Endothelial cell of umbilical vein (primary cell): Measurements from ENCODE around the gene TCERG1L. TPM values are rescaled to one million over a fixed set of nuclear protein-coding genes. Genes with fewer than 3 reads are reported as not detected.

Experiments used
- BruUV-seq: library from RNA; stranded (reverse); fragments of 400-500 nt; replicated peaks from 2 replicates; lab custom pipeline; 2021; lab: Mats Ljungman, UMichigan
- CTCF ChIA-PET: fragments of 300-600, 350-600 bp; sonication (Branson Sonifier 250); formaldehyde crosslinking; loops from one replicate; lab custom pipeline; 2021; ENCODE audit warnings: antibody characterized with exemption, inconsistent platforms; lab: Charles Lee
- POLR2A ChIA-PET: fragments of 300-600, 350-600 bp; sonication (Branson Sonifier 250); formaldehyde crosslinking; loops from one replicate; lab custom pipeline; 2021; ENCODE audit warnings: antibody characterized with exemption, inconsistent platforms; lab: Charles Lee
- DNase-seq: peaks from one replicate; pipeline ENCODE4 v3.0.0-alpha.2; 2011; ENCODE audit warnings: low read depth, low spot score
- FAIRE-seq: peaks from 2 replicates; lab custom pipeline; 2011; peaks lifted over from hg19 to GRCh38; lab: Jason Lieb, UNC
- H2AFZ ChIP-seq: 2 replicates; pipeline ENCODE4 v1.6.0; 2012; ENCODE audit warnings: low read depth, low read length, control low read depth, inconsistent platforms
- H3K27ac ChIP-seq: 2 replicates; pipeline ENCODE4 v1.5.1; 2011; ENCODE audit warnings: low read depth, mild to moderate bottlenecking, control low read depth, low read length, moderate library complexity; ENCODE audit not compliant: insufficient read depth
- H3K27me3 ChIP-seq, 2 experiments: 2 replicates each; pipeline versions ENCODE4 v1.6.0 to v1.6.1; 2011; ENCODE audit warnings: low read length in 2 of 2, mixed read lengths in 1 of 2; ENCODE audit not compliant: control insufficient read depth in 2 of 2, insufficient read depth in 2 of 2
- H3K36me3 ChIP-seq, 2 experiments: 2 replicates in 1 of 2; 3 replicates in 1 of 2; pipeline ENCODE4 v1.5.1; 2011; ENCODE audit warnings: low read length in 2 of 2, mild to moderate bottlenecking in 1 of 2, moderate library complexity in 1 of 2; ENCODE audit not compliant: control insufficient read depth in 2 of 2, insufficient read depth in 2 of 2; ENCODE audit errors: extremely low read depth in 1 of 2
- H3K4me1 ChIP-seq: 3 replicates; pipeline ENCODE4 v1.5.1; 2011; ENCODE audit warnings: mild to moderate bottlenecking, low read length; ENCODE audit not compliant: control insufficient read depth, insufficient read depth; ENCODE audit errors: extremely low read depth
- H3K4me2 ChIP-seq: 2 replicates; pipeline ENCODE4 v1.6.1; 2011; ENCODE audit warnings: low read length, control low read depth, mixed read lengths; ENCODE audit not compliant: insufficient read depth
- H3K4me3 ChIP-seq, 3 experiments: fragments of 200-600 bp in 1 of 3; sonication (generic), shearing (Covaris generic) in 1 of 3; replicated peaks in 1 of 3; 2 replicates each; pipeline ENCODE4 v1.5.1; 2011 to 2016; ENCODE audit warnings: control low read depth in 3 of 3, low read length in 3 of 3, mild to moderate bottlenecking in 2 of 3, inconsistent platforms in 1 of 3, low read depth in 1 of 3, moderate library complexity in 1 of 3; ENCODE audit not compliant: insufficient read depth in 1 of 3
- H3K79me2 ChIP-seq: 2 replicates; pipeline ENCODE4 v1.6.0; 2012; ENCODE audit warnings: low read length, inconsistent platforms; ENCODE audit not compliant: control insufficient read depth, insufficient read depth
- H3K9ac ChIP-seq: replicated peaks from 2 replicates; pipeline ENCODE3; 2011; ENCODE audit warnings: low read length, control low read depth; ENCODE audit not compliant: insufficient read depth; ENCODE audit errors: extremely low read depth
- H3K9me1 ChIP-seq: replicated peaks from 3 replicates; pipeline ENCODE4 v1.6.0; 2011; ENCODE audit warnings: mild to moderate bottlenecking, low read length; ENCODE audit not compliant: control insufficient read depth, insufficient read depth; ENCODE audit errors: extremely low read depth
- H3K9me3 ChIP-seq: replicated peaks from 2 replicates; pipeline ENCODE4 v1.5.1; 2012; ENCODE audit warnings: low read length, inconsistent platforms; ENCODE audit not compliant: control insufficient read depth, insufficient read depth
- H4K20me1 ChIP-seq: replicated peaks from 2 replicates; pipeline ENCODE3; 2011; ENCODE audit warnings: mild to moderate bottlenecking, low read length; ENCODE audit not compliant: control insufficient read depth, insufficient read depth; ENCODE audit errors: extremely low read depth
- EZH2 ChIP-seq: IDR thresholded peaks from 2 replicates; pipeline ENCODE4 v1.6.1; 2012; ENCODE audit warnings: borderline replicate concordance, low read depth, mild to moderate bottlenecking, moderate library complexity, low read length, inconsistent platforms; ENCODE audit not compliant: severe bottlenecking
- FOS ChIP-seq: IDR thresholded peaks from 2 replicates; pipeline ENCODE4 v1.6.1; 2011; ENCODE audit warnings: mild to moderate bottlenecking, low read length, moderate library complexity, borderline replicate concordance; ENCODE audit not compliant: insufficient read depth
- GATA2 ChIP-seq: IDR thresholded peaks from 2 replicates; pipeline ENCODE4 v1.7.0; 2011; ENCODE audit warnings: low read depth, mild to moderate bottlenecking, moderate library complexity, mixed read lengths, low read length; ENCODE audit not compliant: insufficient read length, insufficient read depth
- JUN ChIP-seq: IDR thresholded peaks from 2 replicates; pipeline ENCODE4 v1.6.1; 2011; ENCODE audit warnings: borderline replicate concordance, low read depth; ENCODE audit not compliant: insufficient read length, insufficient read depth
- MYC ChIP-seq: IDR thresholded peaks from one replicate; pipeline ENCODE4 v1.6.1; 2011; ENCODE audit warnings: mild to moderate bottlenecking, low read depth, low read length
- POLR2A ChIP-seq: IDR thresholded peaks from 2 replicates; pipeline ENCODE4 v1.6.1; 2012; ENCODE audit warnings: low read depth, mild to moderate bottlenecking, control low read depth, low read length
- POLR2AphosphoS5 ChIP-seq: IDR thresholded peaks from 2 replicates; pipeline ENCODE4 v1.6.1; 2012; ENCODE audit warnings: low read depth, mild to moderate bottlenecking, control low read depth, low read length, moderate library complexity; ENCODE audit not compliant: insufficient read depth
- dilution Hi-C: fragments of 300-500 bp; cut with MboI; formaldehyde crosslinking; loops from one replicate; pipeline ENCODE4 v1.15.0; 2019; ENCODE audit warnings: low sequenced_read_pairs; ENCODE audit not compliant: extremely low pct_ligation_motif_present
- intact Hi-C: fragments of 100-400 bp; cut with micrococcal nuclease; formaldehyde crosslinking; loops from one replicate; pipeline ENCODE4 v1.10.0; 2022
- polyA plus RNA-seq, 4 experiments: library from polyadenylated mRNA; depleted of rRNA in 3 of 4; stranded (reverse) in 3 of 4; unstranded in 1 of 4; fragments of >200 nt; gene quantifications; 2 replicates each; pipeline versions ENCODE4 v1.2.1 to v1.2.3, GENCODE V29; 2011 to 2012; ENCODE audit warnings: missing spikeins in 1 of 4
- total RNA-seq: library from RNA; stranded (reverse); gene quantifications from 2 replicates; pipeline ENCODE4 v1.2.3, GENCODE V29; 2021
- TF ChIP-seq, protein P1 (sequence below): IDR thresholded peaks from 2 replicates; pipeline ENCODE4 v1.6.1; 2011; ENCODE audit not compliant: insufficient read depth, insufficient read length
- TF ChIP-seq, protein P2 (sequence below), 2 donors: IDR thresholded peaks; 1 replicate in 1 of 2; 2 replicates in 1 of 2; pipeline ENCODE4 v1.5.1; 2011; ENCODE audit warnings: low read length in 2 of 2, mild to moderate bottlenecking in 2 of 2, moderate library complexity in 2 of 2, control low read depth in 1 of 2, inconsistent platforms in 1 of 2, low read depth in 1 of 2; ENCODE audit not compliant: insufficient read depth in 1 of 2; ENCODE audit errors: extremely low read depth in 1 of 2

Gene TCERG1L
- total and polyA plus RNA-seq, 2 donors (not counting 3 experiments of a cell fraction or from before 2014, with no cell fraction given): not detected

DNA sequence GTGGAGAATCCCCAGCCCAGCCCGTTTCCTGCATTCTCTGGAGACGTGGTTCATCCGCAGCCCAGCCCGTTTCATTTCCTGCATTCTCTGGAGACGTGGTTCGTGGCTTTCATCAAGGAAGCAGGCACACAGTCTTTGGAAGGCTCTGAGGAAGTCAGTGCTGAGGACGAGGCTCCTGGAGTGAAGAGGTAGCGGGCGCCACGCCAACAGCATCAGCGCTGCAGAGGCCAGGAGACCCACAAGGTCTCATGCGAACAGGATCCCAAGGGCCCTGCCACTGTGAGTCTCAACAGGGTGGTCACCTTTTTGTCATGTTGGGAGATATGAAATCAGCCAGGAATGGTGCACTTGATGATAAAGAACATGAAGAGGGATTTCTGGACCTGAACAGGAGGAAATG is 12.4 kb upstream of the TCERG1L start:
- no peak for FAIRE-seq
- BruUV-seq: no TSS peak

More for the DNA sequence above, 12.4 kb upstream of the TCERG1L start:
- no peak overlapping the region for H3K4me2 ChIP-seq
- H3K9me3 ChIP-seq: peaks cover 2% of the 10 kb centered on the region
- no peaks in the 10 kb centered on the region for H3K4me1 ChIP-seq
- ChIA-PET CTCF (no interaction called here), POLR2A (no interaction called here)
- H3K27me3 ChIP-seq: no peaks in the 10 kb centered on the region
- no peak overlapping the region for H2AFZ ChIP-seq
- no peak overlapping the region for H3K9ac ChIP-seq
- H3K9me1 ChIP-seq: no peaks in the 10 kb centered on the region
- DNase-seq: no peak
- TF ChIP-seq GATA2: no peak
- no peak for TF ChIP-seq FOS
- TF ChIP-seq, protein P1, sequence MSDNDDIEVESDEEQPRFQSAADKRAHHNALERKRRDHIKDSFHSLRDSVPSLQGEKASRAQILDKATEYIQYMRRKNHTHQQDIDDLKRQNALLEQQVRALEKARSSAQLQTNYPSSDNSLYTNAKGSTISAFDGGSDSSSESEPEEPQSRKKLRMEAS: no peak
- no peak for TF ChIP-seq JUN
- TF ChIP-seq POLR2A: no peak
- TF ChIP-seq, protein P2, sequence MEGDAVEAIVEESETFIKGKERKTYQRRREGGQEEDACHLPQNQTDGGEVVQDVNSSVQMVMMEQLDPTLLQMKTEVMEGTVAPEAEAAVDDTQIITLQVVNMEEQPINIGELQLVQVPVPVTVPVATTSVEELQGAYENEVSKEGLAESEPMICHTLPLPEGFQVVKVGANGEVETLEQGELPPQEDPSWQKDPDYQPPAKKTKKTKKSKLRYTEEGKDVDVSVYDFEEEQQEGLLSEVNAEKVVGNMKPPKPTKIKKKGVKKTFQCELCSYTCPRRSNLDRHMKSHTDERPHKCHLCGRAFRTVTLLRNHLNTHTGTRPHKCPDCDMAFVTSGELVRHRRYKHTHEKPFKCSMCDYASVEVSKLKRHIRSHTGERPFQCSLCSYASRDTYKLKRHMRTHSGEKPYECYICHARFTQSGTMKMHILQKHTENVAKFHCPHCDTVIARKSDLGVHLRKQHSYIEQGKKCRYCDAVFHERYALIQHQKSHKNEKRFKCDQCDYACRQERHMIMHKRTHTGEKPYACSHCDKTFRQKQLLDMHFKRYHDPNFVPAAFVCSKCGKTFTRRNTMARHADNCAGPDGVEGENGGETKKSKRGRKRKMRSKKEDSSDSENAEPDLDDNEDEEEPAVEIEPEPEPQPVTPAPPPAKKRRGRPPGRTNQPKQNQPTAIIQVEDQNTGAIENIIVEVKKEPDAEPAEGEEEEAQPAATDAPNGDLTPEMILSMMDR (IDR thresholded peaks at IDR 0.05; ENCODE audit: extremely low read depth in 1 of 2, insufficient read depth in 1 of 2, low read depth in 1 of 2, low read length in 2 of 2): no peak
- no peak for TF ChIP-seq EZH2
- no peak for TF ChIP-seq POLR2AphosphoS5
- TF ChIP-seq MYC: no peak
- H3K27ac ChIP-seq: no peak overlapping the region
- H4K20me1 ChIP-seq: no peaks in the 10 kb centered on the region
- dilution Hi-C loops: no loop called here
- H3K4me3 ChIP-seq: no peak overlapping the region
- intact Hi-C loops: no loop called here
- H3K36me3 ChIP-seq: no peaks in the 10 kb centered on the region
- no peaks in the 10 kb centered on the region for H3K79me2 ChIP-seq
